Endothelial cell of umbilical vein (primary cell): ENCODE data around the gene TMEM239.

ENCODE experiments used
- CTCF ChIP-seq, 2 donors: IDR thresholded peaks; 1 replicate in 1 of 2; 2 replicates in 1 of 2; pipeline ENCODE4 v1.5.1; 2011; ENCODE audit warnings: low read length in 2 of 2, mild to moderate bottlenecking in 2 of 2, moderate library complexity in 2 of 2, control low read depth in 1 of 2, inconsistent platforms in 1 of 2, low read depth in 1 of 2; ENCODE audit not compliant: insufficient read depth in 1 of 2; ENCODE audit errors: extremely low read depth in 1 of 2
- EZH2 ChIP-seq: IDR thresholded peaks from 2 replicates; pipeline ENCODE4 v1.6.1; 2012; ENCODE audit warnings: borderline replicate concordance, low read depth, mild to moderate bottlenecking, moderate library complexity, low read length, inconsistent platforms; ENCODE audit not compliant: severe bottlenecking
- FOS ChIP-seq: IDR thresholded peaks from 2 replicates; pipeline ENCODE4 v1.6.1; 2011; ENCODE audit warnings: mild to moderate bottlenecking, low read length, moderate library complexity, borderline replicate concordance; ENCODE audit not compliant: insufficient read depth
- GATA2 ChIP-seq: IDR thresholded peaks from 2 replicates; pipeline ENCODE4 v1.7.0; 2011; ENCODE audit warnings: low read depth, mild to moderate bottlenecking, moderate library complexity, mixed read lengths, low read length; ENCODE audit not compliant: insufficient read length, insufficient read depth
- JUN ChIP-seq: IDR thresholded peaks from 2 replicates; pipeline ENCODE4 v1.6.1; 2011; ENCODE audit warnings: borderline replicate concordance, low read depth; ENCODE audit not compliant: insufficient read length, insufficient read depth
- MYC ChIP-seq: IDR thresholded peaks from one replicate; pipeline ENCODE4 v1.6.1; 2011; ENCODE audit warnings: mild to moderate bottlenecking, low read depth, low read length
- POLR2A ChIP-seq: IDR thresholded peaks from 2 replicates; pipeline ENCODE4 v1.6.1; 2012; ENCODE audit warnings: low read depth, mild to moderate bottlenecking, control low read depth, low read length
- POLR2AphosphoS5 ChIP-seq: IDR thresholded peaks from 2 replicates; pipeline ENCODE4 v1.6.1; 2012; ENCODE audit warnings: low read depth, mild to moderate bottlenecking, control low read depth, low read length, moderate library complexity; ENCODE audit not compliant: insufficient read depth
- TF ChIP-seq, protein P1 (sequence below): IDR thresholded peaks from 2 replicates; pipeline ENCODE4 v1.6.1; 2011; ENCODE audit not compliant: insufficient read depth, insufficient read length

GRCh38 chr20:2865101-2865500 is 48.9 kb downstream of the TMEM239 start:
- TF ChIP-seq POLR2AphosphoS5: no peak
- TF ChIP-seq CTCF (IDR thresholded peaks at IDR 0.05; ENCODE audit: extremely low read depth in 1 of 2, insufficient read depth in 1 of 2, low read depth in 1 of 2, low read length in 2 of 2): no peak
- TF ChIP-seq POLR2A: no peak
- TF ChIP-seq, protein P1, sequence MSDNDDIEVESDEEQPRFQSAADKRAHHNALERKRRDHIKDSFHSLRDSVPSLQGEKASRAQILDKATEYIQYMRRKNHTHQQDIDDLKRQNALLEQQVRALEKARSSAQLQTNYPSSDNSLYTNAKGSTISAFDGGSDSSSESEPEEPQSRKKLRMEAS: no peak
- TF ChIP-seq EZH2: no peak
- no peak for TF ChIP-seq FOS
- TF ChIP-seq MYC: no peak
- TF ChIP-seq JUN: no peak
- no peak for TF ChIP-seq GATA2
